CD4-positive, alpha-beta T cell treated with Interferon alpha-2 for 1 hour (primary cell): Measurements from ENCODE around the gene PLXNC1.

Experiments
- DNase-seq, 2 donors: peaks; one replicate each; pipeline ENCODE4 v3.0.0-alpha.2; 2020 to 2022

PLXNC1 gene

DNA sequence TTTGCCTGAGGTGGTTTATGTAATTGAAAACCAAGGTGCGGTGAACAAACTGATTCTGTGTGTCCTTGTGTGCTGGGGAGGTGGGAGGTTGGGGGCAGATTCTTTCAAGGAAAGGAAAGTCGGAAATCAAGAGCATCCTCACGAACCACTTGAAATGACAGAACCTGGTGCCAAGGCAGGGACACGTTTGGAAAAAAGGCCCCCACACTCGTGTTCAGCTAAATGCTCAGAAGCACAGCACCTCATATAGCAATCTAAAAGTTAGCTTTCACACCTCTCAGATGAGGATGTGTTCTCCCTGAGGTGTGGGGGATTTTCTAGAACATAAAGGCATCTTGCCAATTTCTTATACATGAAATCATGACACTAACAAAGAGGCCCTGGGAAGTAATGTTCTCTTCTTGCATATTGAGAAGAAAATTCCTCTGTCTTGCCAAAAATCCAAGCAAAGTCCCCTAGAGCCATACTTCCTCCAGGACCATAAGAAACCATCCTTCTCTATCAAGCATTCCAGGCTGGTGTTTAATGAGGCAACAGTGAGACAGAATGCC, 119.6 kb downstream of the PLXNC1 start:
- no peak for DNase-seq

- DNase-seq: no peak
These were observed 121.1 kb downstream of the PLXNC1 start for GRCh38 chr12:94269316-94269999.

GRCh38 chr12:94271351-94271750, 123.0 kb downstream of the PLXNC1 start:
- no peak for DNase-seq

- no peak for DNase-seq
These were observed 123.9 kb downstream of the PLXNC1 start for GRCh38 chr12:94272280-94272679.

GRCh38 chr12:94273272-94273671, 124.9 kb downstream of the PLXNC1 start:
- DNase-seq: no peak

DNA sequence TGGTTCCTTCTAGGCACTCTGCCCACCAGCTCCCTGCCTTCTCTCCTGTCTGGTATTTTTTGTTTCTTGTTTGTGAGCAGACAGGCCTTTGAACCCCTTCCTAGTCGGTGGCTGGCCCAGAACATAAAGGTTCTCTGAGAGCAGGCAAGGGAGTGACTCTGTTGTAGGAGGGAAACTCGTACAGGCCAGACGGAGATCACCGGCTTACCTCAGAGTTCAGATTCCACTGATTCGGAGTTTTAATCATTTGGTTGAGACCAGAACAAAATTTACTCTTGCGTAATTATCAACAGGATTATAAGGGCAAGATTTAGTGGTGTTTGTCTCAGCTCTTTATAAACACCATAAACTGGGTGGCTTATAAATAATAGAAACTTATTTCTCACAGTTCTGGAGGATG, 128.3 kb downstream of the PLXNC1 start:
- no peak for DNase-seq

DNA sequence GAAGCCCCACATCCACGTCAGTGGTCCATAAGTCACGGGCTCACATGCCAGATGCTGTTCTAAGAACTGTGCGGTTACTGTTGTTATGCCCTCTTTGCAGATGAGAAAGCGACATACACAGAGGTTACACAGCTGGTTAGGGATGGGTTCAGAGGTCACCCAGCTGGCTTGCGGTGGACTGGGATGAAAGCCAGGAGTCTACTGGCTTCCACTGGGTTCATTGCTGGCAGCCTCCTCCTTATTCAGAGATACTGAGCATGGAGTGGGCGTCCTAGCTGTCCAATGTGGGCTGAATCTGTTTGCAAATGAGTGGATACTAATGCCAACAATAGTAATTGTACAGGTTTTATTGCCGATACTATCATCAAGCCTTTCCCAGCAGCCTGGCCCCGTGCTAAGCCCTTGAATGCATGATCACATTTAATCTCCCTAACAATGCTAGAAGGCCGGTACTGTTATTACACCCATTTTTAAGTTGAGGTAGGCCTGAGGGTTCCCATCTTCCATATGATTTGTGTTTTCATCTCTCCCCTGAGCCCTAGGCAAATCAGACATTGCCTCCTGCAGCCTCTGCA, 129.1 kb downstream of the PLXNC1 start:
- no peak for DNase-seq

- DNase-seq: no peak
These were observed 131.7 kb downstream of the PLXNC1 start for GRCh38 chr12:94280063-94280462.

- peak; percentile 36 to 70 for DNase-seq
These were observed 134.3 kb downstream of the PLXNC1 start for GRCh38 chr12:94282675-94283074.

DNA sequence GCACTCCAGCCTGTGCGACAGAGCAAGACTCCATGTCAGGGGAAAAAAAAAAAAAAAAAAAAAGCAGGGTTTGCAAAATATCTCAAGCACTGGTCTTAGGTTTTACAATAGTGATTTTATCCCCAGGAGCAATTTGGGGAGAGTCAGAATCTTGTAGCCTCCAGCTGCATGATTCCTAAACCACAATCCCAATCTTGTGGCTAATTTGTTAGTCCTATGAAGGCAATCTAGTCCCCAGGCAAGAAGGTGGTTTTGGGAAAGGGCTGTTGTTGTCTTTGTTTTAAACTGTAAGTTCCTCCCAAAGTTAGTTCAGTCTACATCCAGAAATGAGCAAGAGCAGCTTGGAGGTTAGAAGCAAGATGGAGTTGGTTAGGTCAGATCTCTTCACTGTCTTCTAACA, 135.7 kb downstream of the PLXNC1 start:
- no peak for DNase-seq

GRCh38 chr12:94284859-94285258, 136.5 kb downstream of the PLXNC1 start:
- no peak for DNase-seq

DNA sequence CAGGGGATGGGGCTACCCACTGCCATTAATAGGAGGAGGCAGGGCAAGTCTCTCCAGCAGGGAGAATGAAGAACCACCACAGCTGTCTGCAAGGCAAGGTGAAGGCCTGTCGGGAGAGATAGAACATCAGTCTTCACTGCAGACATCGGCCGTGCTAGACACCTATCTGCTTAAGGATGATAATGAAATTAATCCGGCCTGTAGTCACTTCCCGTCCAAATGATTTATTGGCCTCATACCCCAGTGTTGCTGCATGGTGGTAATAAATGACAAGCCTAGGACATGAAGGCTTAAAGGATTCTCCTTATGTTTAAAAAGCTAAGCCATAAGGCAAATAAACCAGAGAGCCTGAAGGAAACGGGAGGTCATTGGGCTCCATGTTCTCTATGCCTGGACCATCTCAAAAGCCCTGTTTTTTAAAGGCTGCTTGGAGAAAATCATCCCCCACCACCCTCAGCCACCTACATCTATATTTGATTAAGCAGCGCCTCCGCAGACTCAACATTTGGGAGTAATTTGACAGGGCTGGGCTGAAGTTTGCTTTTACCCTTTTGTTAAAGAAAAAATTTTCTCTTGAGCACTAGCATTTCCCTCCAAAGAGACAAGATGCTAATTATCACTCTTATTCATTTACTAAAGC, 137.7 kb downstream of the PLXNC1 start:
- DNase-seq: no peak

- DNase-seq: no peak
These were observed 138.3 kb downstream of the PLXNC1 start for GRCh38 chr12:94286583-94287244.

DNA sequence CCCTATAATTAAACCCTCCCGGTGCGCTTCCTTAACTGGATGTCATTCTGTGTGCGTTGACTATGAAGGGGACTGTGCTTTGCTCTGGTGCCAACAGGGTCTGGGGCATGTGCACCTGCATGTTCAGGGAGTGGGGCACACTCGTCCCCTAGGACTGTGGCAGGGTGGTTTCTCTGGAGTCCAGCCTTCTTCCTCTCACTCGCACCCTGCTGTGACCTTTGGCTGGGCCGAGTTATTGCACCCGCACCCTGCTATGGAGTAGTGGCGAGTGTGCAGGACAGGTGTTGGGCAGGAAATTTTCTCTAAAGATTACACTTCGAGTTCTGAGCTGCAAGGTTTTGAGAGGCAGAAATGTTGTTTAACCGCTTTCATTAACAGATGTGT, 138.9 kb downstream of the PLXNC1 start:
- DNase-seq: no peak

GRCh38 chr12:94289461-94290312, 141.3 kb downstream of the PLXNC1 start:
- DNase-seq: no peak

DNA sequence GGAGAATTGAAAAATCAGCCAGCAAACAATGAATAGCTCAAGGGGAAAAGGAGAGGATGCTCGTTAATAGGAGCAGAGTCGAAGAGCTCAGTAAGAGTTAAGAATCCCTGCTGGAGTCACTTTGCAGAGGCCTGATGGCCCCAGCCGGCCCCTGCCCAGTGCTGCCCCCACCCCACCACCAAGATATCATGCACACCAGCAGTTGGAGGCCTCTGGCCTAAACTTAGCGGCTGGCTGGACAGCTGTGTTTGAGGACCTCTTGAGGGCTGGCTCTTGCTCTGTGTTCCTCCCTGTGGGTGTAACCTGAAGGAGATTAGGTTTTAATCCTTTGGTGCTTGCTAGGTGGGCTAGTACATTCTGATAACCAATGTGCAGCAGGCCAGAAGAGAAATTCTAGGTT, 142.0 kb downstream of the PLXNC1 start:
- DNase-seq: no peak

DNA sequence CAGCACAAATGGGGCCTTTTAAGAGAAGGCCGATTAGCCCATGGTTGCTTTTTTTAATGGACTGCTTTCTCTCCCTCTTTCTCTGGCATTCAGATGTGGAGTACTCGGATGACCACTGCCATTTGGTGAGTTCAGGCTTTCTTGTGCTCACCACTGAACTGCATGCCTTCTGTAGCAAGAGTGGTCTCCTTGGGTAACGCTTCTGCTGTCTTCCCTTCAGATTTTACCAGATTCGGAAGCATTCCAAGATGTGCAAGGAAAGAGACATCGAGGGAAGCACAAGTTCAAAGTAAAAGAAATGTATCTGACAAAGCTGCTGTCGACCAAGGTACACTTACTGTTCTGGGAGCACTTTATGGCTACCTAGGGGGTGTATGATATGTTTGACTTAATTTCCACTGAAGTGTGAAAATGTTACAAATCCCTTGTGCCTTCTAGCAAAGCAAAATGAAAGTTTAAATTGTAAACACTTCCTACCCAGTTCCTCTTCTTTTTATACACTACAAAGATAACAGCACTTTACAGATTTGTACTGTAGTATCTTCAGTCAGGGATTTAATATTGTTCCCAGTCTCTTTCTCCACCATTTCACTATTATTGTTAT, 148.8 kb downstream of the PLXNC1 start:
- no peak for DNase-seq

- no peak for DNase-seq
These were observed 149.6 kb downstream of the PLXNC1 start for GRCh38 chr12:94297876-94298505.

GRCh38 chr12:94299846-94300245, 151.5 kb downstream of the PLXNC1 start:
- no peak for DNase-seq

GRCh38 chr12:94304012-94304411, 155.6 kb downstream of the PLXNC1 start:
- no peak for DNase-seq

- no peak for DNase-seq
These were observed 156.2 kb downstream of the PLXNC1 start for GRCh38 chr12:94304566-94305061.
